Suppressor macrophage treated with lipopolysaccharide for 4 hours (primary cell): ENCODE results near the gene DACT2.

ENCODE experiments used
- DNase-seq: peaks from one replicate; pipeline ENCODE4 v3.0.0-alpha.2; 2020

DACT2 gene

GRCh38 chr6:168349718-168350210 lies 30.2 kb upstream of the DACT2 start:
- no peak for DNase-seq

GRCh38 chr6:168348186-168348585 lies 28.6 kb upstream of the DACT2 start:
- no peak for DNase-seq

- DNase-seq, result no peak
These were observed 28.0 kb upstream of the DACT2 start for GRCh38 chr6:168347615-168348014.

GRCh38 chr6:168347053-168347452 lies 27.5 kb upstream of the DACT2 start:
- DNase-seq, result no peak

- no peak for DNase-seq
These were observed 26.5 kb upstream of the DACT2 start for GRCh38 chr6:168345896-168346754.

- no peak for DNase-seq
These were observed 25.7 kb upstream of the DACT2 start for GRCh38 chr6:168345266-168345665.

- no peak for DNase-seq
These were observed 24.8 kb upstream of the DACT2 start for GRCh38 chr6:168344338-168344737.

- no peak for DNase-seq
These were observed 23.9 kb upstream of the DACT2 start for GRCh38 chr6:168343239-168344150.

GRCh38 chr6:168342636-168343035 lies 23.1 kb upstream of the DACT2 start:
- DNase-seq, result no peak

- DNase-seq, result no peak
These were observed 21.8 kb upstream of the DACT2 start for GRCh38 chr6:168341280-168341900.

GRCh38 chr6:168340819-168341218 lies 21.2 kb upstream of the DACT2 start:
- no peak for DNase-seq

GRCh38 chr6:168338777-168339176 lies 19.2 kb upstream of the DACT2 start:
- no peak for DNase-seq

- no peak for DNase-seq
These were observed 17.4 kb upstream of the DACT2 start for GRCh38 chr6:168336967-168337366.

GRCh38 chr6:168333989-168334388 lies 14.4 kb upstream of the DACT2 start:
- DNase-seq, result no peak

GRCh38 chr6:168333491-168333890 lies 13.9 kb upstream of the DACT2 start:
- DNase-seq, result no peak

GRCh38 chr6:168333039-168333438 lies 13.5 kb upstream of the DACT2 start:
- peak; percentile 1 for DNase-seq

GRCh38 chr6:168332020-168332419 lies 12.4 kb upstream of the DACT2 start:
- DNase-seq, result no peak

- no peak for DNase-seq
These were observed 11.5 kb upstream of the DACT2 start for GRCh38 chr6:168331058-168331457.

GRCh38 chr6:168330403-168330802 lies 10.8 kb upstream of the DACT2 start:
- DNase-seq, result no peak

- no peak for DNase-seq
These were observed 8.5 kb upstream of the DACT2 start for GRCh38 chr6:168328086-168328485.

GRCh38 chr6:168326294-168327261 lies 7.0 kb upstream of the DACT2 start:
- no peak for DNase-seq

- no peak for DNase-seq
These were observed 3.4 kb upstream of the DACT2 start for GRCh38 chr6:168322966-168323365.
